ENCODE measurements around the gene GNG4.

- TF ChIP-seq POLR2A (IDR thresholded peaks at IDR 0.05; ENCODE audit: low read depth, low read length) (no peak), POLR2AphosphoS5 (IDR thresholded peaks at IDR 0.05; ENCODE audit: low read depth, low read length) (no peak)
Observed at GRCh38 chr1:235558621-235559169, 90.9 kb downstream of the GNG4 start.
